ENCODE data around the gene TMEM143. TPM values are rescaled to one million over a fixed set of nuclear protein-coding genes. Genes with fewer than 3 reads are reported as not detected.

The TMEM143 gene
- total and polyA plus RNA-seq, 2 of the 8 experiments (the other 6 are each of a cell fraction or from before 2014, with no cell fraction given): 14.2 to 19.1 TPM

DNA sequence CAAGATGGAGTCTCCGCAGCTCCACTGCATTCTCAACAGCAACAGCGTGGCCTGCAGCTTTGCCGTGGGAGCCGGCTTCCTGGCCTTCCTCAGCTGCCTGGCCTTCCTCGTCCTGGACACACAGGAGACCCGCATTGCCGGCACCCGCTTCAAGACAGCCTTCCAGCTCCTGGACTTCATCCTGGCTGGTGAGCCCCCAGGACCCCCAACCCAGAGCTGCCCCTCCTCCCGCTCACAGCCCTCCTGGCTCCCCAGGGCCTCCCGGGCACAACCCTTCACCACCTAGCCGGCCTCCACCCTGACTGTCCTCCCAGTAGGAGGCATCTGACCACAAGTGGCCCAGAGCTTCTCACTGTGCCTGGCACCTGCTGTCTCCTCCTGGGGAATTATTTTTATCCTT is 9.8 kb upstream of the TMEM143 start:
- no peak for FAIRE-seq
- no peak overlapping the region for H2BK15ac ChIP-seq (ENCODE audit: low read length)
- no peak overlapping the region for H3K18ac ChIP-seq (ENCODE audit: extremely low read depth, low read length)
- H2BK12ac ChIP-seq (ENCODE audit: low read depth, low read length): no peak overlapping the region
- H3K79me1 ChIP-seq (ENCODE audit: low read depth, low read length): no peaks in the 10 kb centered on the region
- no peaks in the 10 kb centered on the region for H3K23me2 ChIP-seq (ENCODE audit: low read depth, low read length)
- H3K27ac ChIP-seq (ENCODE audit: low read depth, low read length): no peak overlapping the region
- no peak overlapping the region for H4K91ac ChIP-seq (replicated peaks; ENCODE audit: insufficient read length, low read length)
- H2BK120ac ChIP-seq (replicated peaks; ENCODE audit: low read depth, low read length): no peak overlapping the region
- H3K9ac ChIP-seq (replicated peaks in 1 of 4; ENCODE audit: extremely low read depth in 1 of 4, low read depth in 3 of 4, low read length in 3 of 4): 0 out of 7 replicates have a peak overlapping the region, but pooled peaks of 1 of the 4 experiments have one; percentile 42
- H3K4me1 ChIP-seq (replicated peaks in 1 of 4; ENCODE audit: control insufficient read depth in 3 of 4, insufficient read depth in 4 of 4, low read length in 3 of 4): no peaks in the 10 kb centered on the region; a peak in 1 of 7 replicates
- no peak overlapping the region for H3K23ac ChIP-seq (ENCODE audit: insufficient read length)
- no peak overlapping the region for H4K8ac ChIP-seq (ENCODE audit: extremely low read depth, insufficient read depth, low read length)
- no peak overlapping the region for H2AK5ac ChIP-seq (ENCODE audit: low read depth, low read length)
- ChIA-PET CTCF (ENCODE audit: partially characterized antibody) (interaction anchor here (0.5 to 2.4 kb wide), 9 partner anchors 9 to 775 kb away, joined by 3 to 9 read pairs (median 3); partner anchors contain the start of genes KDELR1, SYNGR4 and TMEM143), POLR2A (ENCODE audit: partially characterized antibody) (interaction anchor here (0.8 to 2.6 kb wide), 6 partner anchors 10 to 27 kb away, joined by 3 to 10 read pairs (median 4); partner anchors contain the start of genes KDELR1, SYNGR4 and TMEM143)
- no peaks in the 10 kb centered on the region; a peak in 1 of 8 replicates for H3K36me3 ChIP-seq (ENCODE audit: control insufficient read depth in 2 of 4, insufficient read depth in 4 of 4, low read length in 3 of 4)
- WGBS, 2 experiments (ENCODE audit: extremely low coverage in 1 of 2, insufficient coverage in 1 of 2, insufficient read length in 1 of 2, insufficient replicate concordance in 2 of 2, low coverage in 1 of 2, low lambda C conversion rate in 2 of 2, missing lambda C conversion rate in 1 of 2): 100% methylated on average over 9 of the region's 11 CpGs; no CpG with 5 or more reads in 1 of the 2 experiments
- H2BK5ac ChIP-seq (ENCODE audit: low read depth, low read length): no peak overlapping the region
- H3K4me2 ChIP-seq (ENCODE audit: insufficient read depth in 1 of 2, low read depth in 2 of 2, low read length in 2 of 2): no peak overlapping the region
- H2BK20ac ChIP-seq (ENCODE audit: low read length): no peak overlapping the region
- no peak overlapping the region for H3K14ac ChIP-seq (ENCODE audit: insufficient read length)
- H3K79me2 ChIP-seq (ENCODE audit: control insufficient read depth in 1 of 2, insufficient read depth in 2 of 2, low read length in 2 of 2): no peaks in the 10 kb centered on the region
- no peaks in the 10 kb centered on the region for H4K20me1 ChIP-seq (replicated peaks in 1 of 2; ENCODE audit: control insufficient read depth in 1 of 2, insufficient read depth in 2 of 2, low read length in 2 of 2)
- peak overlapping the region; percentile 38; the same call in 1 of the 2 replicates for H2AFZ ChIP-seq (ENCODE audit: low read length)
- TF ChIP-seq RXRA (IDR thresholded peaks at IDR 0.05; ENCODE audit: insufficient read depth, low read depth, low read length) (no peak), CBX5 (IDR thresholded peaks at IDR 0.05; ENCODE audit: low read depth, low read length) (no peak), KDM4A (IDR thresholded peaks at IDR 0.05; ENCODE audit: low read depth, low read length, severe bottlenecking) (no peak), RAD21 (IDR thresholded peaks at IDR 0.05 in 1 of 2, conservative IDR thresholded peaks at IDR 0.05 in 1 of 2; ENCODE audit: low read depth in 2 of 2, low read length in 2 of 2) (no peak), NANOG (IDR thresholded peaks at IDR 0.05; ENCODE audit: insufficient read depth, low read depth, low read length, poor library complexity, severe bottlenecking) (no peak)
- TF ChIP-seq, protein P1, sequence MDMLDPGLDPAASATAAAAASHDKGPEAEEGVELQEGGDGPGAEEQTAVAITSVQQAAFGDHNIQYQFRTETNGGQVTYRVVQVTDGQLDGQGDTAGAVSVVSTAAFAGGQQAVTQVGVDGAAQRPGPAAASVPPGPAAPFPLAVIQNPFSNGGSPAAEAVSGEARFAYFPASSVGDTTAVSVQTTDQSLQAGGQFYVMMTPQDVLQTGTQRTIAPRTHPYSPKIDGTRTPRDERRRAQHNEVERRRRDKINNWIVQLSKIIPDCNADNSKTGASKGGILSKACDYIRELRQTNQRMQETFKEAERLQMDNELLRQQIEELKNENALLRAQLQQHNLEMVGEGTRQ (IDR thresholded peaks at IDR 0.05; ENCODE audit: low read length): no peak
- H3K27me3 ChIP-seq (replicated peaks in 1 of 4; ENCODE audit: control insufficient read depth in 3 of 4, extremely low read depth in 1 of 4, insufficient read depth in 3 of 4, low read length in 3 of 4): peaks cover 0 to 2% (median 0%) of the 10 kb centered on the region in 4 experiments; a peak in 1 of 7 replicates
- H3K56ac ChIP-seq (replicated peaks; ENCODE audit: insufficient read length, low read depth, low read length): no peak overlapping the region
- H3K9me3 ChIP-seq (ENCODE audit: insufficient read depth in 2 of 2, low read depth in 1 of 2, low read length in 1 of 2): no peaks in the 10 kb centered on the region
- DNase-seq (ENCODE audit: low read depth in 1 of 2, low spot score in 2 of 2): no peak
- no peak overlapping the region for H4K5ac ChIP-seq (ENCODE audit: insufficient read length, low read depth, low read length)
- H3K4me3 ChIP-seq (ENCODE audit: extremely low read depth in 1 of 4, insufficient read depth in 2 of 4, low read depth in 3 of 4, low read length in 4 of 4): no peak overlapping the region
- no peak overlapping the region for H3K4ac ChIP-seq (replicated peaks; ENCODE audit: insufficient read length, low read depth, low read length)
